ENCODE results near the gene CHD3.

The CHD3 gene

GRCh38 chr17:7915179-7915610 lies 26.6 kb downstream of the CHD3 start:
- peak overlapping the region; percentile 75 for H3K9ac ChIP-seq (ENCODE audit: low read length)
- H3K79me2 ChIP-seq (ENCODE audit: insufficient read depth, low read length) = no peaks in the 10 kb centered on the region
- peak overlapping the region; percentile 67 for H3K4me3 ChIP-seq (ENCODE audit: low read depth, low read length, poor library complexity, severe bottlenecking)
- peak overlapping the region; percentile 52 for H3K27ac ChIP-seq (ENCODE audit: low read depth, low read length, poor library complexity, severe bottlenecking)
- no peak for TF ChIP-seq EZH2 (IDR thresholded peaks at IDR 0.05; ENCODE audit: borderline replicate concordance, low read length)
- TF ChIP-seq, protein P1, sequence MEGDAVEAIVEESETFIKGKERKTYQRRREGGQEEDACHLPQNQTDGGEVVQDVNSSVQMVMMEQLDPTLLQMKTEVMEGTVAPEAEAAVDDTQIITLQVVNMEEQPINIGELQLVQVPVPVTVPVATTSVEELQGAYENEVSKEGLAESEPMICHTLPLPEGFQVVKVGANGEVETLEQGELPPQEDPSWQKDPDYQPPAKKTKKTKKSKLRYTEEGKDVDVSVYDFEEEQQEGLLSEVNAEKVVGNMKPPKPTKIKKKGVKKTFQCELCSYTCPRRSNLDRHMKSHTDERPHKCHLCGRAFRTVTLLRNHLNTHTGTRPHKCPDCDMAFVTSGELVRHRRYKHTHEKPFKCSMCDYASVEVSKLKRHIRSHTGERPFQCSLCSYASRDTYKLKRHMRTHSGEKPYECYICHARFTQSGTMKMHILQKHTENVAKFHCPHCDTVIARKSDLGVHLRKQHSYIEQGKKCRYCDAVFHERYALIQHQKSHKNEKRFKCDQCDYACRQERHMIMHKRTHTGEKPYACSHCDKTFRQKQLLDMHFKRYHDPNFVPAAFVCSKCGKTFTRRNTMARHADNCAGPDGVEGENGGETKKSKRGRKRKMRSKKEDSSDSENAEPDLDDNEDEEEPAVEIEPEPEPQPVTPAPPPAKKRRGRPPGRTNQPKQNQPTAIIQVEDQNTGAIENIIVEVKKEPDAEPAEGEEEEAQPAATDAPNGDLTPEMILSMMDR (IDR thresholded peaks at IDR 0.05; ENCODE audit: low read length) = no peak
- peaks cover 24% of the 10 kb centered on the region for H3K36me3 ChIP-seq (ENCODE audit: insufficient read depth, low read length)
- no peaks in the 10 kb centered on the region for H4K20me1 ChIP-seq (ENCODE audit: insufficient read depth, low read length)
- no peak overlapping the region for H2AFZ ChIP-seq (ENCODE audit: low read length)
- no peaks in the 10 kb centered on the region for H3F3A ChIP-seq (ENCODE audit: insufficient read depth, low read length)
- no peaks in the 10 kb centered on the region for H3K27me3 ChIP-seq (ENCODE audit: insufficient read depth, low read length)
- no peaks in the 10 kb centered on the region for H3K9me2 ChIP-seq (ENCODE audit: low read depth, low read length)
- H3K4me1 ChIP-seq (ENCODE audit: insufficient read depth, low read length, severe bottlenecking) = peaks cover 22% of the 10 kb centered on the region
- H3K4me2 ChIP-seq (ENCODE audit: low read length) = peak overlapping the region; percentile 96
- H3K9me3 ChIP-seq (ENCODE audit: low read length) = no peaks in the 10 kb centered on the region

DNA sequence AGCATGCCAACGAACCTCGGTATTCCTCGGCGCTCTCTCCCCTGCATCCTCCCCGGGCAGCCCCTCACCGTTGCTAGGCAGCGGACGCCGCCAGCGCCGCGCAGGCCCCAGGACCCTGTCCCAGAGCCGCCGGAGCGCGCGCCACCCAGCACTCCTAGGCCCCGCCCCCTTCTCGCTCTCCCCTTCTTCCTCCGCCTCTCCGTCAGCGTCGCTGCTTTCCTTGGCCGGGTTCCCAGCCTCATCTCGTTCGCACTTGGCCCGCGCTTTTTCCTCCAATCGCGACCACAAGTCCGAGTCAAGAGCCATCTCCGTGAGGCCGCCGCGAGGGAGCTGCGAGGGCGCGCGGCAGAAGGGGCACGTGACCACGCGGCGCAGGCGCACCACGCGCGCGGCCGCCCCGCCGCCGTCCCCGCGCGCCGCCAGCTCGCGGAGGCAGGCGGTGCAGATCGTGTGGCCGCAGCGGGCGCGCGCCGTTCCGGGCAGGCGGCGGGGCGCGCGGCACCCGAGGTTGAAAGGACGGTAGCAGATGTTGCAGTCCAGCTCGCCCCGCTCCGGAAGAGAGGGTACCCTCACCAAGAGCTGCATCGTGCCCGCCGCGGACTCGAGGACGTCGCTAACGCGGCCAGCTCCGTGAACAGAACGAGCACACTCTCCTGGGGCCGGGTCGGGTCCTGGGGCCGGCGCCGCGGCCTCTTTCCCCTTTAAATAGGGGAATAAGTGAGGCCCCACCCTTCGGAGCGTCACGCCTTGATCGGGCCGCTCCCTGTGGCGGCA lies 27.2 kb downstream of the CHD3 start, which contains the start of gene RNF227:
Gene RNF227, minus strand, starts transcription at position 679 of the 774 bp plus-strand sequence. Its CDS starts 94 bp downstream, at position 585.
- H3K79me2 ChIP-seq (ENCODE audit: insufficient read depth, low read length) = no peaks in the 10 kb centered on the region
- no peaks in the 10 kb centered on the region for H3F3A ChIP-seq (ENCODE audit: insufficient read depth, low read length)
- peaks cover 18% of the 10 kb centered on the region for H3K36me3 ChIP-seq (ENCODE audit: insufficient read depth, low read length)
- 0 out of 2 replicates have a peak within 1 kb of the TSS, but pooled peaks have one; percentile 59 for H2AFZ ChIP-seq (ENCODE audit: low read length)
- H3K9me3 ChIP-seq (ENCODE audit: low read length) = no peaks in the 10 kb centered on the region
- H3K27ac ChIP-seq (ENCODE audit: low read depth, low read length, poor library complexity, severe bottlenecking) = peak within 1 kb of the TSS; percentile 63
- H4K20me1 ChIP-seq (ENCODE audit: insufficient read depth, low read length) = no peaks in the 10 kb centered on the region
- no peak for TF ChIP-seq EZH2 (IDR thresholded peaks at IDR 0.05; ENCODE audit: borderline replicate concordance, low read length)
- TF ChIP-seq, protein P1 (IDR thresholded peaks at IDR 0.05; ENCODE audit: low read length) = no peak
- no peaks in the 10 kb centered on the region for H3K9me2 ChIP-seq (ENCODE audit: low read depth, low read length)
- peak within 1 kb of the TSS; percentile 67 for H3K4me3 ChIP-seq (ENCODE audit: low read depth, low read length, poor library complexity, severe bottlenecking)
- no peaks in the 10 kb centered on the region for H3K27me3 ChIP-seq (ENCODE audit: insufficient read depth, low read length)
- H3K4me1 ChIP-seq (ENCODE audit: insufficient read depth, low read length, severe bottlenecking) = peaks cover 22% of the 10 kb centered on the region
- H3K9ac ChIP-seq (ENCODE audit: low read length) = peak within 1 kb of the TSS; percentile 77
- peak within 1 kb of the TSS; percentile 96 for H3K4me2 ChIP-seq (ENCODE audit: low read length)

DNA sequence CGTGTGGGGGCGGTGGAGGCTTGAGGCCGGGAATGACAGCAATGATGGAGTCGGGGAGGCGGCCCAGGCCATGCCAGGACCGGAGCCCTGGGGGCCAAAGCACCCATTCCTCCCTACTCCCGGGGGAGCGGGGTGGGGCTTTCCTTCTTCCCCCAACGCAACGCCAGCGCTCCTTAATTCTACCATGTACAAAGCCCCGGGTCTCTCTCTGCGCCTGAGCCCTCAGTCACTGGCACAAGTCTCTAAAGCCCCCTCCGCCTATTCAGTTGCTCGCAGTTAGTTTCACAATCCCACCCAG lies 27.7 kb downstream of the CHD3 start:
- Histone ChIP-seq H3K36me3 (ENCODE audit: insufficient read depth, low read length) (peaks cover 13% of the 10 kb centered on the region; the same call in 1 of the 2 replicates), H3K9ac (ENCODE audit: low read length) (peak overlapping the region; percentile 77), H3K9me3 (ENCODE audit: low read length) (no peaks in the 10 kb centered on the region), H3K4me3 (ENCODE audit: low read depth, low read length, poor library complexity, severe bottlenecking) (peak overlapping the region; percentile 67), H3K9me2 (ENCODE audit: low read depth, low read length) (no peaks in the 10 kb centered on the region), H3K27ac (ENCODE audit: low read depth, low read length, poor library complexity, severe bottlenecking) (peak overlapping the region; percentile 63), H3F3A (ENCODE audit: insufficient read depth, low read length) (no peaks in the 10 kb centered on the region), H3K4me1 (ENCODE audit: insufficient read depth, low read length, severe bottlenecking) (peaks cover 22% of the 10 kb centered on the region), H4K20me1 (ENCODE audit: insufficient read depth, low read length) (no peaks in the 10 kb centered on the region), H3K4me2 (ENCODE audit: low read length) (peak overlapping the region; percentile 96), H3K27me3 (ENCODE audit: insufficient read depth, low read length) (no peaks in the 10 kb centered on the region), H3K79me2 (ENCODE audit: insufficient read depth, low read length) (no peaks in the 10 kb centered on the region), H2AFZ (ENCODE audit: low read length) (0 out of 2 replicates have a peak overlapping the region, but pooled peaks have one; percentile 59)
- no peak for TF ChIP-seq EZH2 (IDR thresholded peaks at IDR 0.05; ENCODE audit: borderline replicate concordance, low read length)
- TF ChIP-seq, protein P1 (IDR thresholded peaks at IDR 0.05; ENCODE audit: low read length) = no peak

All from OCI-LY1 (cell line).